SKM-1 treated with dmso at 0.1 percent for 144 hours (cell line): Measurements from ENCODE around the gene FASTKD3.

Source experiments
- DNase-seq: peaks from one replicate; lab custom pipeline; 2025; ENCODE audit not compliant: unreplicated experiment; lab: John Stamatoyannopoulos, UW

FASTKD3 gene

GRCh38 chr5:7881816-7882215 lies 13.0 kb upstream of the FASTKD3 start:
- no peak for DNase-seq

- no peak for DNase-seq
Measured at GRCh38 chr5:7881091-7881490, 12.3 kb upstream of the FASTKD3 start.

GRCh38 chr5:7878381-7878873 lies 9.6 kb upstream of the FASTKD3 start:
- DNase-seq, result peak; percentile 93

GRCh38 chr5:7877851-7878250 lies 9.0 kb upstream of the FASTKD3 start:
- no peak for DNase-seq

- no peak for DNase-seq
Measured at GRCh38 chr5:7876867-7877266, 8.0 kb upstream of the FASTKD3 start.

- no peak for DNase-seq
Measured at GRCh38 chr5:7875151-7875550, 6.3 kb upstream of the FASTKD3 start.

- DNase-seq, result no peak
Measured at GRCh38 chr5:7874639-7875038, 5.8 kb upstream of the FASTKD3 start.

GRCh38 chr5:7873216-7873615 lies 4.4 kb upstream of the FASTKD3 start:
- DNase-seq, result no peak

GRCh38 chr5:7872517-7873130 lies 3.8 kb upstream of the FASTKD3 start:
- no peak for DNase-seq

- no peak for DNase-seq
Measured at GRCh38 chr5:7871653-7872052, 2.8 kb upstream of the FASTKD3 start.

GRCh38 chr5:7869474-7870136 lies 774 bp upstream of the FASTKD3 start:
- DNase-seq, result no peak

- DNase-seq, result no peak
Measured at GRCh38 chr5:7868427-7868772, 431 bp downstream of the FASTKD3 start.

GRCh38 chr5:7867260-7867659 lies 1.6 kb downstream of the FASTKD3 start:
- DNase-seq, result no peak

- DNase-seq, result no peak
Measured at GRCh38 chr5:7866196-7866595, 2.6 kb downstream of the FASTKD3 start.

GRCh38 chr5:7857926-7858632 lies 10.8 kb downstream of the FASTKD3 start:
- DNase-seq, result no peak

GRCh38 chr5:7857361-7857760 lies 11.5 kb downstream of the FASTKD3 start:
- DNase-seq, result no peak

GRCh38 chr5:7856855-7857254 lies 12.0 kb downstream of the FASTKD3 start:
- peak; percentile 40 for DNase-seq

GRCh38 chr5:7855611-7856010 lies 13.2 kb downstream of the FASTKD3 start:
- DNase-seq, result no peak

GRCh38 chr5:7852988-7853387 lies 15.8 kb downstream of the FASTKD3 start:
- no peak for DNase-seq

- no peak for DNase-seq
Measured at GRCh38 chr5:7852542-7852941, 16.3 kb downstream of the FASTKD3 start.

- no peak for DNase-seq
Measured at GRCh38 chr5:7851617-7852289, 17.1 kb downstream of the FASTKD3 start.

- DNase-seq, result no peak
Measured at GRCh38 chr5:7851240-7851592, 17.6 kb downstream of the FASTKD3 start.
